Epithelial cell of proximal tubule (primary cell): ENCODE measurements around the gene ARHGAP42. TPM values are rescaled to one million over a fixed set of nuclear protein-coding genes. Genes with fewer than 3 reads are reported as not detected.

ENCODE experiments used
- DNase-seq: peaks from one replicate; pipeline ENCODE4 v3.0.0-alpha.2; 2011; ENCODE audit warnings: low read depth
- H3K4me3 ChIP-seq: 2 replicates; pipeline ENCODE4 v1.5.1; 2011; ENCODE audit warnings: low read depth, mild to moderate bottlenecking, low read length
- CTCF ChIP-seq: conservative IDR thresholded peaks from 2 replicates; pipeline ENCODE4 v1.5.1; 2012; ENCODE audit warnings: low read depth, mild to moderate bottlenecking, low read length
- total RNA-seq: library from RNA; depleted of rRNA; stranded (reverse); fragments of >200 nt; gene quantifications from 2 replicates; pipeline ENCODE4 v1.2.3, GENCODE V29; 2015

The ARHGAP42 gene
- total RNA-seq, 1 donor from 2014 or later: 8.0 TPM

- no peak for TF ChIP-seq CTCF
- no peak overlapping the region for H3K4me3 ChIP-seq
- no peak for DNase-seq
Observed at GRCh38 chr11:100681064-100681502, 6.0 kb upstream of the ARHGAP42 start.

GRCh38 chr11:100682247-100682969 is 4.7 kb upstream of the ARHGAP42 start:
- H3K4me3 ChIP-seq: no peak overlapping the region
- DNase-seq: no peak
- TF ChIP-seq CTCF: peak; percentile 62

GRCh38 chr11:100683126-100683525 is 4.0 kb upstream of the ARHGAP42 start:
- no peak for DNase-seq
- TF ChIP-seq CTCF: no peak
- no peak overlapping the region for H3K4me3 ChIP-seq

GRCh38 chr11:100684101-100685065 is 2.7 kb upstream of the ARHGAP42 start:
- no peak overlapping the region for H3K4me3 ChIP-seq
- no peak for DNase-seq
- no peak for TF ChIP-seq CTCF

- no peak for DNase-seq
- H3K4me3 ChIP-seq: peak overlapping the region; percentile 77
- no peak for TF ChIP-seq CTCF
Observed at GRCh38 chr11:100686476-100687053, 523 bp upstream of the ARHGAP42 start.

- TF ChIP-seq CTCF: peak; percentile 75
- DNase-seq: peak; percentile 63
- H3K4me3 ChIP-seq: peak overlapping the region; percentile 77
Observed at GRCh38 chr11:100687630-100688395, 725 bp downstream of the ARHGAP42 start.
